ENCODE data around the gene CFAP61.

Gene CFAP61

DNA sequence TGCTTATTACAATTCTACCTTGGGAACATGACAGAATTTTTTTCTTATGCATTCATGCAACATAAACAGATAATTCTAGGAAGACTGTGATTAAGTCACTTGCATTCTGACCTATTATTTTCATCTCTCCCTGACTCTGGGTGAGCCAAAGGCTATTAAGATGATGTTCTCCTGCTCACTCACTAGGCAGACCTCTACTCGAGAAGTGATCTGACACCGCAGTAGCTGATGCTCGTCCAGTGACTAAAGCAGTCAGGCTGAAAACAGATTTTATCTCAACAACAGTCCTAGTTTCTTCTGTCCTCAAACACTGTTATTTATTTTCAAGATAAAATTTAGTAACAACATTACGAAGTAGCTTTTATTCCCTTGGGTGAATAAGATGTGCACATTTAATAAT is 17.8 kb upstream of the CFAP61 start:
- DNase-seq: no peak

DNA sequence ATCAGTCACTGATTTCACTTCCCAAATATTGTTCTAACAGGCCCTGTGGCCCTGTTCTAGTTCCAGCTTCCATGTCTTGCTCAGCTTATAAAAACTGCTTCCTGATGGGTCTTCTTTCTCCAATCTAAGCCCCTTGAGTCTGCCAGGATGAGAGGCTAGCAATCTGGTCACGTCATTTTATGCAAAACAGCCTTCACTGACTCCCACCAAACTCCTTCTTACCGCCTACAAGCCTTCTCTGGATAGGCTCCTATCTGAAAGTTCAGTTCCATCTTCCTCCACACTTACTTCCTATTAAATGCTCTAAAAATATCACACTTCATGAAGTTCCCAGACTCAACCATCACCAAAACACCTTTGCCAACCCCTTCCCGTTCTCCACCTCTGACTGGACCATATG is 15.6 kb upstream of the CFAP61 start:
- no peak for DNase-seq

DNA sequence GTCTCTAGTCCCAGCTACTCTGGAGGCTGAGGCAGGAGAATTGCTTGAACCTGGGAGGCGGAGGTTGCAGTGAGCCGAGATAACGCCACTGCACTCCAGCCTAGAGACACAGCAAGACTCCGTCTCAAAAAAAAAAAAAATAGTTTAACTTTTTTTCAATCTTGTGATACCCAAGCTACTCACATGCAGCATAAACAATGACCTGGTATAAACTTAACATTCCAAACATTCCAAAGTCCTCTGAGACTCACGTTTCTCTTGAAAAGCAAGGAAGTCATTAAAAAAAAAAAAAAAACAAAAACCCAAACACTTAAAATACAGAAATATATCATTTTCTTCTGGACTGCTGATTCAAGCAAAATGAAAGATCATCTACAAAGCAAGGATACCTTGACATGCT is 14.4 kb upstream of the CFAP61 start:
- DNase-seq: no peak

DNA sequence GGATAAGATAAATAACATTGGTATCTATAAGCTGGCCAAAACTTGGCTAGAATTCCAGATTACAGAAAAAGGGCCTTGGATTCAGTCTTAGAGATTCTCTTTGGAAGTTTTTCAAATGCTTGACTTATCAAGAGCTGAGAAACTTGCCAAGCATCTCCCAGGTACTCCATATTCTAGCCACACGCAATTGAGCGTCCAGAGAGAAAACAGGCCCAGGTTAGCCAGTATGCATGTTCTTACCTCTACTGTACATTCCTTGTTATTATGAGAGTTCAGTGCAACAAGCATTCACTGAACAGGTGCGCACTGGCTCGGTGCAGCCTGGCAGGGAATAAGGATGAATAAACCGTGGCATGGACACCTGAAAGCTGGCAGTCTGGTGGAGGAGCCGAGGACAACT is 13.7 kb upstream of the CFAP61 start:
- no peak for DNase-seq

DNA sequence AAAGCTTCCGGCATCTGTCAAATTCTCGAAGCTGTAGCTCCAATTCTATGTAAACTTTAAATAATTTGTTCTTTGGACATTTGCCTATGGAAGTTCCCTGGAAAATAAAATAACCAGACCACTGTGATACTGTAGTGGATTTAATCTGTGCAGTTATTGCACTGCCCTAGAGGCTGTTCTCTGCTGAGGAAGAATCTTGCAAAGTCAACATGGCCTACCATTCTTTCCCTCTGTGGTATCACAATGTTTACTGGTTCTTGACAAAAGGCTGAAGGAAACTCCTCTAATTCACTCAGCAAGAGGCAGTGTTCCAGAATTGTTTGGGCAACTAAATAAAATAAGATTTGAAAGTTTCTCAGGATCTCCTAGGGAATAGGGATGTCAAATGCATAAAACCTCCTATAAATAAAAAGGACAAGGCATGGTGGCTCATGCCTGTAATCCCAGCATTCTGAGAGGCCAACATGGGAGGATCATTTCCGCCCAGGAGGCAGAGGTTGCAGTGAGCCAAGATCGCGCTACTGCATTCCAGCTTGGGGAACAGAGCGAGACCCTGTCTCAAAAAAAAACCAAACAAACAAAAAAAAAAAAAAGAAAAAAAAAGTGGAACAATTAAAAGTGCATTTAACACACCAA is 12.5 kb upstream of the CFAP61 start:
- no peak for DNase-seq

DNA sequence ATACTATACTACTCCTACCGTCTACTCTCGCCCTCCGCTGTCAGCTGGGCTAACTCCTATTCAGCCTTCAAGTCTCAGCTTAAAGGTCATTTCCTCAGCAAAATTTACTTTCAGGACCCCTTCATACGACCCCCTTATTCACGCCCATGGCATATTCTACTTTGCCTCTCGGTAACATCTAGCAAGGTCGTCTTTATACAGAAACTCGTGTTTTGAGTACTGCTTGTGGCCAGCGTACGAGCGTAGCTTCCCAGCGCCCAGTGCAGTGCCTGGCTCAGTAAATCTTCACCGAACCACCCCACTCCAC is 612 bp upstream of the CFAP61 start:
- DNase-seq: no peak

DNA sequence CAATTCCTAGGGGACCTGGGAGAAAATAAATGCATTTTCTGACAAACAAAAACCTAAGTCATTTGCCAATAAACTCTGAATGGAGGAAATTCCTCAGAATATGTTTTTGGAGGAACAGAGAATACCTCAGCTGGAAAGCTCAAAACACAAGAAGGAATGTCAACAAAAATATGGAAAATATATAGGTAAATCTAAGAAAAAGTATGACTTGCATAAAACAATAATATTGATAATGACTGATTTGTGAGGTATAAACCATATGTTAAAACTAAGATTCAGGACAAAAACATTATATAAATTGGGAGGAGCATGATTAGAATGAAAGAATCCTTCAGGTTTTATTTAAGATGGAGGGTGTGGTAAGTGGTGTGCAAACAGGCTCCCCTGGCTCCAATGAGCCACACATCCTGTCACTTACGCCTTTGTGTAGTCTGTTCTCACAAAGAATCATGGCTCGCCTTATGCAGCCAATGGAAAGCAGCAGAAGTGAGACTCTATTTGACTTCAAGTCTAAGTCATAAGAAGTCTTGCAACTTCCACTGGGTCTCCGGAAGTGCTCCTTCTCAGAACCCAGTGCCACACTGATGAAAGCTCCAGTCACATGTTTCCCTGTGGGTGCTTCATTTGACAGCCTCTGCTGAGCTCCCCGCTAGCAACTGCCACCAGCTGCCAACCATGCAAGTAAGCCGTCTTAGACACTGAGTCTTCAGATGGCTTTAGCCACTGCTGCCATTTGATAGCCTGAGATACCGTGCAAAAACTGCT is 8.1 kb downstream of the CFAP61 start:
- no peak for DNase-seq

DNA sequence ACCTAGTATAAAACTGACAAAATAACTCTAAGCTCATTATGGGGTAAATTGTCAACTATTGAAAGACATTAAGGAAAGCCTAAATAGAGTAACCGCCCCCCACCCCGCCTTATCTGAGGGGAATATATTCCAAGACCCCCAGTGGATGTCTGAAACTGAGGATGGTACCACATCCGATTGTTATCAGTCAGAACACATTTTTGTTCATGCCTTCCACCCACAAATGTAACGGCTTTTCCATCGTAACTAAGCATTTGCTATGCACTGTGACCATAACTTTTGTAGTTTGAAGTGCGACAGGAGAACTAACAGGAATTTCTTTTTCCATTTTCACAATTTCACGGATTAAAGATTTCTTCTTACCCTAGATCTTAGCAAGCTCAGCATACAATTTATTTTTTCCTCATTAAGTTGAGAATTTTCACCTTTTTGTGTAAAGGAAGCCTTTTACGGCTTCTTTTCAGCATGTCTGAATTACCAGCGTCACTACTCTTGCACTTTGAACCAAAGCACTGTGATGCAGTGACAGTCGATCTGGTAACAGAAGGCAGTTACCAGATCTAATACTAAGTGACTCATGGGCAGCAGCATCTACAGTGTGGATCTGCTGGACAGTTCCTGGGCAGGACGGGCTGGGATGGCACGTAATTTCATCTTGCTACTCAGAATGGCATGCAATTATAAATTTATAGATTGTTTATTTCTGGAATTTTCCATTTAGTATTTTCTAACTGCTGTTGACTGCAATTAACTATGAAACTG is 11.8 kb downstream of the CFAP61 start:
- no peak for DNase-seq

DNA sequence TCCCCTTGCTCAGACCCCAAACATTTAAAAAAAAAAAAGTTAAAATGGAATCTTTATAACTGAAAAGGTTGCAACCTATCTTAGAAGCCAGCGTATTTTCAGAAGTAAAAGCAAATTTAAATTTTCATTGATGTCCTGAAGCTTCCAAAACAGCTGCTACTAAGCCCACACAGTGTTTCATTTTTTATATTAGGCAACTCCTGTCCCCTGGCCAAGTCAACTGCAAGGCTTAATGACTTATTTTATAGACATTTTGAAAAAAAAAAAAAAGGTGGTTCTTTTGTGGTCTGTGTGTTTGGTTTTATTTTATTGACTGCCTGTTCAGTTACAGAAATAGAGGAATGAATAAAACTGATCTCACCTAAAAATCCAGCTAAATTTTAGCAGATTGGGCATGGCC is 13.0 kb downstream of the CFAP61 start:
- DNase-seq: no peak

DNA sequence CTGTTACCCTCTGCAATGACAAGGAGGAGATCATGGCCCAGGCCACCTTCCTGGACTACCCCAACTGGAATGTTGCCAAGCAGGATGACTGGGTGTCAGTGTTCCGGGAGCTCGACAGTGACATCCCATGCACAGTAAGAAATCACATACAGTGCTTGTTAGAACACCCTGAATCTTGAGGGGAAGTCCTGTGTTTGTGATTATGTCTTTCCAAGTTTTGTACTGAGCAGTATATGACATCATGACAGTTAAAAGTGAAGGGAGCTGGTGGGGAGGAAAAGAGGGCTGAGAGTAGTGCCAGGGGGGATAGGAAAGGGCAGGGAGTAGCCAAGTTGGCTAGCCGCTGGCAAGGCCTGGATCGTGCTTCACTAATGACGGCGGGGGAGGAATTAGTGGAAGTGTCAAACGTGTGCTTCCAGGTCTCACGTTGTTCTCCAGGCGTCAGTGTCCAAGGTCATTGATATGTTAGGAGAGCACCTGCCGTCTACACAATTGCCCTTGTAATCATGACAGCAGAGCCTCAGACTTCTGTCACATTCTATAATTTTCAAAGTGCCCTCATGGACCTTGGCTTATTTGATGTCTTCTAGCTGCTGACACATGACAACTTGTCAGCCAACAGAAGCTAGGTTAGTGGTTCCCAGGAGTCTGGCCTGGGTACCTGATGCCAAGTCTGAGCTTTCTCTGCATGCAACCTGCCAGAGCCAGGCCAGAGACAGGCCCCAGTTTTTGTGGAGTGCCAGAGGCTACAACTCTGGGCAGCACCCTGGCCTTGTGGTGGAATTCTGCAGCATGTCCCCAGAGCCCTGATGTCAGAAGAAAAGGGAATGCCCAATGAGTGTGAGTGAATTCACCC is 18.8 kb downstream of the CFAP61 start:
- DNase-seq: no peak

DNA sequence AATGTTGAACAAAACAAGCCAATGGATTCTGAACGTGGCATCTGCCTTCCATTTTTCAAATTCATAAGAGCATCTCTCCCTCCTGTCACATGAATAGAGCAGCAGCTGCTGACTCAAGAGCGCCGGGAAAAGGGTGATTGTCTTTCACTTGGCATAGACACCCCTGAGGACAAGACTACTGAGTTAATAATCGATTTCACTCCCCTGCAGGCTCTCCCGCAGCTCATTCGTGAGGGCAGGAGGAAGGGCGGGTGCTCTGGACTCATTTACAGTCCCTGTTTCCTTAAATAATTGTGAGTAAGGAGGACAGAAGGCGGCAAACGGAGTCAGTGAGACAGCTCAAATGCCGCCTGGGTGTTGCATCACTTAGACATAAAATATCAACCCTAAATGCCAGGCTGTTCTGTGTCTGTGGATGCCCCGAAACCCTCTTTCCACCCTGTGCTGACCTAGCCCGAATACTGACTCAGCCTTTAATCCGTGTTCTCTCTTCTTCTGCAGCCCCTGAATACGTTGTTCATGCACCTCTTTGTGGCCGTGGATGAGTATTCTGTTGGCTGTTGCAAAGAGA is 21.6 kb downstream of the CFAP61 start:
- DNase-seq: no peak

DNA sequence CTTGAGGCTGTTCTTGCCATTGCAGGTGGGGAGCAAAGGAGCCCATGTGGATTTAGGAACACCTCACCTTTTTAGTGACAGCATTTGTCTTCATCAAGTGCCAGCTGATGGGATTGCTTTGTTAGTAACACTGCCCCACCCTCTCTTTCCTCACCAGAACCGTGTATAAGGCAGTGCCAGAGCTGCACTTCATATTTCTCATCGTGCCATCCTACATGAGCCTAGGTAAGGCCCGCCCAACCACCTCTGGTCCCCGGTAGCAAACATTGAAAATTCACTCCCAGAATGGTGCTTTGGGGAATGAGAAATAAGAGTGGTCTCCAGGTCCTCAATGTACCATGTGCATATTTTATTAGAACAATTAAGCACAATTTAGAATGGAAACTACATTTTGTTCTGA is 22.7 kb downstream of the CFAP61 start:
- no peak for DNase-seq

DNA sequence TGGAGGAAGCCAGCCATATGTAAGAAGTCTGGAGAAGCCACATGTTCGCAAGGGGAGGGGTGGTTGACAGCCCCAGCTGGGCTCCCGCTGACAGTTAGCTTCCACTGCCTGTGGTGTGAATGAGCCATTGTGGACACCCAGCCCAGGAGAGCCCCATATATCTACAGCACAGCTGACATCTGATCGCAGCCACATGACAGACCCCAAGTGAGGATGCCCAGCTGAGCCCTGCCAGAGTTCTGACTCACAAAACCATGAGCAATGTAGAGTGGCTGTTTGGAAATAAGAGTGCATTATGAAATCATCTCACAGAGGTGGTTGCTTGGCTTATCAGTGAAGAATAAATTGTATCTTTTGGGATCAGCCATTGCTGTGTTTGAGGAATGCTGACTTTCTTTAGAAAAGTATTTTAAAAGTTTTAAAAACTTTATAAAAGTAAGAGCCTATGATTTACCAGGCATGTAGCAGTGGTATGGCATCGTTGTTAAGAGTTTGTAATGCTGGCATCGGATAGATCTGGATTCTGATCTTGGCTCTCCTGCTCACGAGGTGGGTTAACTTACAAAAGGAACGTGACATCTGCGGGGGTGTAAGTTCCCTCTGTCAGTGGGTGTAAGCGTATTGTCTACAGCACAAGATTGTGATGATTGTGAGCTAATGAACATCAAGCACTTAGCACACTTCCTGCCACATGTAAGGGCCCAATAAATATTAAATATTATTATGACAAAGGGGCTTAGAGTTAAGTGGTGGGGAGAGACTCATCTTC is 24.1 kb downstream of the CFAP61 start:
- DNase-seq: no peak

DNA sequence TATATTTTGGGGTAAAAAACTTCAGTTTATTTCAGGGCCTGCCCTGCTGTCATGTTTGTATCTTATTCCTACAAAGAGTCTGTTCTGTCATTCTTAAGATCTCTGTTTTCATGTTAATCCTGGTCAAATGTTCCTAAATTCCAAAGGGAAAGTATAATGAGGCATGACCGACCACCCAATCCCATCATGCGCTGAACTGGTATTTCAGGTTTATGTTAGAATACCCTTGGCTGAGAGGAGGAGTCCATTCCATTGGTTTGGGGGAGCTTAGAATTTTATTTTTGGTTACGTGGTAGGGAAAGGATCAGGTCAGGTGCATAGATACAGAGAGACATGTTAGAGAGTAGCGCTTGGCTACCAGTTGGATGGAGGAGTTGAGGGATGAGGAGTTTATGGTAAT is 25.7 kb downstream of the CFAP61 start:
- DNase-seq: no peak

DNA sequence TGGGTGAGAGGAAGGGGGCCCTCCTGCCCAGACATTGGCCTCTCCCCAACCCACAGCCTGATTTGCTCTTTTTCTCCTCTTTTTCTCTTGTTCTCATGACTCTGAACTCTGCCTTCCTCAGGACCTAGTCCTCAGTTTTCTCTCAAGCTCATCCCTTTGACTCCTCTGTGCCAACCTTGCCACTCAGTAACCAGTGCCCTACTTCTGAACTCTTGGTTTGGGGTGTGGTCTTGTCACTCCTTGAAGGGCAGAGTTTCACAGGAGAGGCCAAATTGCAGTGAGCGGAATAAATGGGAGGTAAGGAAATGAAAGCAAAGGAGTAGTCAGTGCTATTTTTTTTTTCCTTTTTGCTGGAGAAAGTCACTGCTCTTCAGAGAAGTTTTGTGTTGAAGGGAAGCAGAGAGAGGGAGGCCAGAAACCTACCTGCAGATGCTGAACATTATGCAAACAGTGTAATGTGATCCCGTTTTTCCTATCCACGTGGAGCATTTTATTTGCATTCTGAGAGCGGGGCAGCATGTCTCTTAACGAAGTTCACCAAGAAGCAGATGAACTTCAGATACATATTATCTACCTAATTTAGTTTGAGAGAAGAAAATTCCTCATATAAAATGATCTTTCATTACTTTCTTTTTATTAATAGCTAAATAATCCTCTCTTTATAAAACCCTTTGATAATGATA is 26.9 kb downstream of the CFAP61 start:
- DNase-seq: no peak

DNA sequence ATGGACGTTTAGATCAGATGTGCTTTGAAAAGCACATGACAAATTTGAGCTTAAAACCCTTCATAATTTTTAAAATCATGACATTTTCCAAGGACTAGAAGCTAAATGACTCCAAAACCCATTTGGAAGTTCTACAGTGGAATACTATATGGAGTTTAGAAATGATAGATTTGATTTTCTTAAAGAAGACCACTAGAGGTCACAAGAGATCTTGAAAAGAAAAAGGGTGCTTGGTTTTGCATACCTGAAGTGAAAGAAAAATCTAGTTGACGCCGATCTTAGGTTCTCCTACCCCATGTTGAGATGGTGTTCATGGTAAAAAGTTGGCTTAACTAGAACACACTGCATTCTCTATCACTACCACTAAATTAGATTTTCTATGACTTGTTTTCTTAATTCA is 31.5 kb downstream of the CFAP61 start:
- DNase-seq: no peak

DNA sequence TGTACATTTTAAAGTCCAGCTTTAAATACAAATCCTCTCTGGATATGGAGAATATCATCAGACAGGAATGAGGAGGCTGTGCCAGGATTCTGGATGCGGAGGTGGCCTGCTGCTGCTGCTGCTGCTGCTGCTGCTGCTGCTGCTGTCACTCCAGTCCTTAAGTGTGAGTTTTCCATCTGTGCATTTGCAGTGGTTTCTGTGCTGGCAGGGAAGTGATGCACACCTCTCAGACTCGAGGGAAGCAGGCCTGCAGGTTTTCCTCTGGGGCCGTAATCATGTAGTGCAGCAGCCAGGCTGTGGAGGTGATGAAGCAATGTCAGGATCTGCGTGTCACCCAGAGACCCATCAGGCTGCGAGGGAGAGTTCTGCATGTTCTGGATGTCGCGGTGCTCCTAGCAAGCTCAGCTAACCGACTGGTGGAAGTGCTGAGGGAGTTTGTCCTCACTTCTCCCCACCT is 32.0 kb downstream of the CFAP61 start:
- DNase-seq: no peak

DNA sequence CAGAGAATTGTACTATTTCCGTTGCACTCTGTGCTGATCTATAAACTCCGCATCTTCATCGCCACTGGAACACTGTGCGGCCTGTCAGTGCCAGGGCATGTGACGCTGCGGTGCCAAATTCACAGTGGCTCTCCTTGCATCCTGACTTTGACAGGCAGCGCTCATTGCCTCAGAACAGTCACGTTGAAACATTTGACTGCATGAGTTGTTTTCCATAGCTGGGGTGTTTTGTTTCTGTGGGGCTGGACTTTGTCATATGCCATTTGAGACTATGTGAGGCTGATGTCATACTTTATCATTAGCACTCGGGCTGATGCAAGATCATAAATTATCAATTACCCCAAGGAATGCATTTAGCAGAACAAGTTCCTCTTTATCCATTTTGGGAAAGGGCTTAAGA is 32.7 kb downstream of the CFAP61 start:
- DNase-seq: no peak

DNA sequence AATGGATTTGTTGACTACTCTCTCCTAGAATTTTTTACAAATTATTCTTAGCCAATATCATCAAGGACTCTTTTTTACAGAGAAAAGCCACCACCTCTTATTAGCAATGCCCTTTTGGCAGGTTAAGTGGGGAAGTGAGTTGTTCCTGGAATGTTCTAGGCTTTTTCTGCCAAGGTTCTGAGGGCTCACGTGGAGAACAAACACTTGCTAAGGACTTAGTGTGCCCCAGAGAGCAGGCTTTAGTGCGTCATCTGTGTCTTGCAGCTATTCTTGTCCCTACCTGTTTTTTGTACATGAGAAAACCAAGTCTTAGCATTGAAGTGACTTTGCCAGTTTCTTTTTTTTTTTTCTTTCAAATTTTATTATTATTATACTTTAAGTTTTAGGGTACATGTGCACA is 33.5 kb downstream of the CFAP61 start:
- DNase-seq: no peak

DNA sequence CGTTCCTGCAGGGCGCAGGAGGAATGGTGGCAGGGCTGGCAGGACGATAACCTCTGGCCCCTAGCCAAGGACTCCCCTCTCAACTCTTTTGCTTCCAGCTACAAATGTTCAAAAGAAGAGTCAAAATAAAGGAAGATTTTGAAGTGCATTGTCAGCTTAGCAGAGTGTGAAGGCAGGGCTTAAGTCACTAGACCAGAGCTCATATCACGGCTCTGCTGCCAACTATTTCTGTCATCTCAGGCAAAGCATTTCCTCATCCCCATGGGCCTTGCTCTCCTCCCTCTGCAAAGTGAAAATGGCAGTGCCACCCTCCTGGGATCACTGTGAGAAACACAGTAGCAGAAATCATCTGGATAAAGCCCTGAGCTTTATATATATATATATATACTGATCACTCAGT is 36.7 kb downstream of the CFAP61 start:
- no peak for DNase-seq

DNA sequence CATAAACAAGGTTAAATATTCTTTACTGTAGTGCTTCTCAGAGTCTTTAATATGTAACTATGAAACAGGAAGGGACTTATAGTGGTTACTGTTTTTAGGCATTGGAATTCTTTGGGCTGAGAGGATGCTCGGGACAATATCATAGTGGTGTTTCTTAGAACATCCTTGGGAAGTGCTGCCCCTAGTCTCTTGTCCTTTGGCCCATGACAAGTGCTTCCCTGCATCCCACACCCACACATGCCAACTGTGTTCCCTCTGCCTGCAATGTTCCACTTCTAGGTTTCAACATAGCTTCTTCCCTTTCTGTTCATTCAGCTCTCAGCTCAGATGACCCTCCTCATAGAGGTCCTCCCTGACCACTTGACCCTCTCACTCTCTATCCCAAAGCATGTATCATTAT is 37.6 kb downstream of the CFAP61 start:
- DNase-seq: no peak

DNA sequence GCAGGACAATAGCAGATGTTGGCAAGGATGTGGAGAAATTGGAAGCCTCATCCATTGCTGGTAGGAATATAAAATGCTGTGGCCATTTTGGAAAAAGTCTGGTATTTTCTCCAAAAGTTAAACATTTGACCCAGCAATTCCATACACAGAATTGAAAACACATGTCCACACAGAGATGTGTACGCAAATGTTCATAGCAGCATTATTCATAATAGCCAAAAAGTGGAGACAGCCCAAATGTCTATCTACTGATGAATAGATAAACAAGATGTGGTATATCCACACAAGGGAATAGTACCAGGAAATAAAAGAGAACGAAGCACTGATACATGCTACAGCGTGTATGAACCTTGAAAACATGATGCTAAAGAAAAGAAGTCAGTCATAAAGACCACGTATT is 40.5 kb downstream of the CFAP61 start:
- no peak for DNase-seq

Measured in bone marrow (tissue), 2 donors.